Activated naive CD8-positive, alpha-beta T cell treated with anti-CD3 and anti-CD28 coated beads, Interleukin-2, amount 50 U/mL, for 24 hours (primary cell): Measurements from ENCODE around the gene ANO2.

Source experiments
- ATAC-seq: fragments of 150-1000 bp; cut with Tn5 transposase; one replicate; pipeline ENCODE4 v1.10.0; 2021
- DNase-seq: peaks from one replicate; pipeline ENCODE4 v3.0.0; 2021
- H3K27ac Mint-ChIP-seq: one replicate; pipeline ENCODE4 v1.8.0; 2021; ENCODE audit warnings: mild to moderate bottlenecking, mixed read lengths
- H3K27me3 Mint-ChIP-seq: one replicate; pipeline ENCODE4 v1.8.0; 2021; ENCODE audit warnings: mixed read lengths
- H3K36me3 Mint-ChIP-seq: one replicate; pipeline ENCODE4 v1.8.0; 2021; ENCODE audit warnings: low read depth, mixed read lengths
- H3K4me1 Mint-ChIP-seq: one replicate; pipeline ENCODE4 v1.8.0; 2021; ENCODE audit warnings: mixed read lengths
- H3K4me3 Mint-ChIP-seq: one replicate; pipeline ENCODE4 v1.8.0; 2021; ENCODE audit warnings: mild to moderate bottlenecking, moderate library complexity, mixed read lengths
- H3K9me3 Mint-ChIP-seq: one replicate; pipeline ENCODE4 v1.8.0; 2021; ENCODE audit warnings: mixed read lengths

Gene ANO2

DNA sequence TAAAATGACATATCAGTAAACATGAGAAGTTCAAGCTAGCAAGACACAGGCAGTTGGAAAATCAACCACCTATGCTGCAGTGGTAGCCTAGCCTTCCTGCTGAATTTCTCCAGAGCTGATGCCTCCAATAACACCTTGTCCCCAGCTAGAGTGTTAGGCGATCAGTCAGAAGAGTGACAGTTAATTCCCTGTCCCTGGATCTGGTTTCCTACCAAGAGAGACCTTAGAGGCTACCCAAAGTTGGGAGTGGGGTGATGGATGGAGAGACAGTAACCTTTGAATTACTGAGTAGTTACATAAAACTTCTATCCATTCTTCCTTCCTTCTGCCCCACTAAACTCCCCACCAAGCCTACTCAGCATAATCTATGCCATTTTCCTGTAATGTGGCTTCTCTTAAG lies 1.9 kb upstream of the ANO2 start:
- H3K36me3 Mint-ChIP-seq, result no peaks in the 10 kb centered on the region
- DNase-seq (no peak), ATAC-seq (no peak)
- no peaks in the 10 kb centered on the region for H3K9me3 Mint-ChIP-seq
- H3K4me3 Mint-ChIP-seq, result no peak overlapping the region
- H3K27me3 Mint-ChIP-seq, result peaks cover 57% of the 10 kb centered on the region
- peaks cover 2% of the 10 kb centered on the region for H3K4me1 Mint-ChIP-seq
- H3K27ac Mint-ChIP-seq, result no peak overlapping the region

DNA sequence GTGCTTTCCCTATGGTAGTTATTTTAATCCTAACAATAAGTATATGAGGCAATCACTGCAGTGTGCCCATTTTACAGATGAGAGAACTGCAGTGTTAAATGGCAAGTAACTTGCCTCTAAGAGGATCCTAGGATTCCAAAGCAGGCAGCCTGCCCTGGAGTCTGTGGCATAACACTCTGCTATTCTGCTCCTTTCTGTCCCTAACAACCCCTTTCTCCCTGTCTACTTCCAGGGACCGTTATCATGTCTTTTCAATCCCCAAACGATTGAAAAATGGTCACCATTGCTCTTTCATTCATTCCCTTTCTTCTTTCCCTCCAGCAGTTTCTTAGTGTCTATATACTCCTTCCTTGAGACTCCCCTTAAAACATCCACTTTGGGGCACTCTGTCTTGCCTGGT lies 1.3 kb upstream of the ANO2 start:
- no peaks in the 10 kb centered on the region for H3K9me3 Mint-ChIP-seq
- H3K27ac Mint-ChIP-seq, result no peak overlapping the region
- DNase-seq (no peak), ATAC-seq (no peak)
- no peaks in the 10 kb centered on the region for H3K36me3 Mint-ChIP-seq
- H3K4me3 Mint-ChIP-seq, result no peak overlapping the region
- H3K27me3 Mint-ChIP-seq, result peaks cover 57% of the 10 kb centered on the region
- peaks cover 2% of the 10 kb centered on the region for H3K4me1 Mint-ChIP-seq

DNA sequence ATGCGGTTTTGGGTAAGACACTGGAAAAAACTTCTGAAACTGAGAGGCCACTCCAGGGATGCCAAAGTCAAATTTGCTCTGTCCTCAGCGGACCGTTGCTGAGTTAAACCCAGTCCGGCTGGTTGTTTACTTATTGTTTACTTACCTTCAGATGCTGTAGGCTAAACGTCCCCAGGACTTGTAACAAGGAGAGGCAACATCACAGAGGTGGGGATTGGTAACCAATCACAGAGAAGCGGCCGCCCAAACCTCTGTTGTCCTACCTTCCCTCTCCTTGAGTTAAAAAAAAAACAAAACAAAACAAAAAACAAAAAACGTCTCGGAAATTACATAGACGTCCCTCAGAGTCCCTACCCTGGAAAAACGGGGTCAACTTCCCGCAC lies 380 bp downstream of the ANO2 start:
- peaks cover 65% of the 10 kb centered on the region for H3K27me3 Mint-ChIP-seq
- peaks cover 2% of the 10 kb centered on the region for H3K4me1 Mint-ChIP-seq
- no peaks in the 10 kb centered on the region for H3K36me3 Mint-ChIP-seq
- DNase-seq (no peak), ATAC-seq (no peak)
- no peak overlapping the region for H3K27ac Mint-ChIP-seq
- H3K4me3 Mint-ChIP-seq, result no peak overlapping the region
- H3K9me3 Mint-ChIP-seq, result no peaks in the 10 kb centered on the region

DNA sequence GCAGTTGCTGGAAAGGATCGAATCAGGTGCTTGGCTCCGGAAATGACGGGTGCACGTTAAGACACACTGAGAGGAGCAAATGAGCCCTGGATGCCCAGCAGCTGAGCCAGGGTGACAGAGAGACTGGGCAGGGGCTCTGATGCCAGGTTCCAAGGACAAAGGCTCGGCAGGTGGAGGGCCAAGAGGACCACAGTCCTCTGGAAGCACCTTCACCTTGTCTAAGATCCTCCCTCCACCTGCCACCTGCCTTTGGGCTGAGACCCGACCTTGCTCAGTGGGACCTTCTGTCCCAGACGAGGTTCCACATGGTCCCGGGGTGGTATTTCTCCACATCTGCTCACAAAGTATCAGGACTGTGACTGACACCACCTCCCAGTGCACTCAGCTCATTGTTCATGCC lies 1.0 kb downstream of the ANO2 start:
- Mint-ChIP-seq H3K4me1 (peaks cover 2% of the 10 kb centered on the region), H3K27ac (no peak overlapping the region), H3K9me3 (no peaks in the 10 kb centered on the region), H3K36me3 (no peaks in the 10 kb centered on the region), H3K27me3 (peaks cover 70% of the 10 kb centered on the region), H3K4me3 (no peak overlapping the region)
- ATAC-seq (no peak), DNase-seq (no peak)

DNA sequence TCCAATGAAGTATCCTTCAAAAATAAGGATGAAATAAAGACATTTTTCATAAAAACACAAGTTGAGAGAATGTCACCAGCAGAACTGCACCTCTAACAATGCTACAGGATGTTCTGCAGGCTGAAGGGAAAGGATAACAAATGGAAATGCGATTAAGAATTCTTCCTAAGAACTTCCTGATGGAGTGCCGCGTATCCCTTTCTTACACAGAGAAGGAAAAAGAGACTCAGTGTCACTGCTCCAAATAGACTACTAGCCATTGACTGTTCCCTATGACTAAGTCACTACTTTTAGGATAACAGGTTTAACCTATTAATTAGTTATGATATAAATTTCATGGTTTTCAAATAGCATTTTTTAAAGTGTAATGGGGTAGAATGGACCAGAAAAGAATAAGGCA lies 3.2 kb downstream of the ANO2 start:
- Mint-ChIP-seq H3K9me3 (no peaks in the 10 kb centered on the region), H3K36me3 (no peaks in the 10 kb centered on the region), H3K27ac (no peak overlapping the region), H3K27me3 (peaks cover 68% of the 10 kb centered on the region), H3K4me1 (peaks cover 2% of the 10 kb centered on the region), H3K4me3 (no peak overlapping the region)
- ATAC-seq (no peak), DNase-seq (no peak)

DNA sequence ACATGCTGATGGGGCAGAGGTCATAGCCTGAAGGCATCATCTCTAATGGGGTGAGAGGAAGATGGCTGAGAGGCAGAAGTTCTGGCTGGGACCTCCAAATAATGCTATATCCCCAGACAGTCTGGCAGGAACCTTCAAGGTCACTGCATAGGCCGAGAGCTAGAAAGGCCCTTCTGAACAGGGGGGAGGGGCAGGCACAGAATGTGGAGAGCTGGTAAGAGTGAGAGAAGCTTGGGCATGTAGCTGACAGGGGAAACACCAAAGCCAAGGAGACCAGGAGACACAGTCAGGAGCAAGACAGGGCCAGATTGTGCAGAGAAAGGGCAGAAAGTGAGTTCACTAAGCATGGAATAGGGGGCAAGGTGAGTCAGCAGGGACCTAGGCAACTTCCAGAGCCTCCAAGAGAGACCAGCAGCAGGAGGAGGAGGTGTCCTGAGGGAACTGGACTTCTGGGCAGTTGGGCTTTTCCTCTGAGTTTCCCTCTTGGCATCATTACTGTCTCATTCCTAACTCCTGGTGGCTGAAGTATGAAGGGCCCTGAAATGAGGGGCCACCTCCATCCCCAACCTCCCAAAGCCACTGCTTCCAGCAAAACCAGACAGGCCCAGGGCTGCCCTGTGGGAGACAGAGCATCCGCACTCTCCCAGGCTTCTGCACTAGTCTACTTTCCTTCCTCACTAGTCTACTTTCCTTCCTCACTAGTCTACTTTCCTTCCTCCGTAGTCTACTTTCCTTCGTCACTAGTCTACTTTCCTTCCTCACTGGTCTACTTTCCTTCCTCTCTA lies 17.1 kb downstream of the ANO2 start:
- Mint-ChIP-seq H3K27ac (no peak overlapping the region), H3K27me3 (peaks cover 25% of the 10 kb centered on the region), H3K36me3 (no peaks in the 10 kb centered on the region), H3K4me3 (no peak overlapping the region), H3K4me1 (no peaks in the 10 kb centered on the region), H3K9me3 (no peaks in the 10 kb centered on the region)
- no peak for ATAC-seq
- no peak for DNase-seq

DNA sequence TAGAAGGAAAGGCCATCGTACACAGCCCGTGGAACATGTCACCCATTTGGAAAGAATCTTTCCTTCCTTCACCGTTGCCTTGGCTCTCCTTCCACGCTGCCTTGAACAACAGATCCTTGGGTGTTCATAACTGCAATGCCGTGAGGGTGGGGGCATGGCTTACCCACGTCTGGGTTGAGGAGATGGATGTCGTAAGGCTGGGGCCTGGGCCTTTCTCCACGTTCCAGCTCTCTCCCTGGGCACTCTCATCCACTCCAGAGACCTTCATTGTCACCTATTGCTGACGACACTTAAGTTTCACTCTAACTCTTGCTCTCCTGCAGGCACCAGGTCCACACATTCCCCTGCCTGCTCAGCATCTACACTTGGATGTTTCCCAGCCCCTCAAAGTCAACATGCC lies 19.4 kb downstream of the ANO2 start:
- ATAC-seq, result no peak
- DNase-seq, result no peak
- no peaks in the 10 kb centered on the region for H3K9me3 Mint-ChIP-seq
- no peak overlapping the region for H3K4me3 Mint-ChIP-seq
- H3K36me3 Mint-ChIP-seq, result no peaks in the 10 kb centered on the region
- peaks cover 22% of the 10 kb centered on the region for H3K27me3 Mint-ChIP-seq
- H3K4me1 Mint-ChIP-seq, result no peaks in the 10 kb centered on the region
- no peak overlapping the region for H3K27ac Mint-ChIP-seq

DNA sequence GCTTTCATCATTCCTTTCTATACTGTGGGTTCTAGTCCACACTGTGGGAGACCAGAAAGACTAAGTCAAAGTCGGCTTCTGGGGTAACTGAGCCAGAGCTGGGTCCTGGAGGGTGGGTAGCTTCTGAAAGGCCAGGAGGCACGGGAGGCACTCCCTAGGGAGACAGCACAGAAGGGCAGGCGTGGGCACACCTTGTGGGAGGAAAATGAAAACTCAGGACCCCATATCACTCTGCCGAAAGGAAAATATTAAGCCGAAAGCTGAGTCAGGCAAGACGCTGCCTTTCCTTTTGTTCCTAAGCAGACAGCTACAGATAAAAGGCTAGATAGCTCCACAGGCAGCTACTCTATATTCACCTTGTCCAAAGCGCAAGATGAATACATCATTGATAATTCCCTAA lies 20.7 kb downstream of the ANO2 start:
- no peak overlapping the region for H3K4me3 Mint-ChIP-seq
- no peaks in the 10 kb centered on the region for H3K9me3 Mint-ChIP-seq
- no peaks in the 10 kb centered on the region for H3K4me1 Mint-ChIP-seq
- peaks cover 20% of the 10 kb centered on the region for H3K27me3 Mint-ChIP-seq
- H3K36me3 Mint-ChIP-seq, result no peaks in the 10 kb centered on the region
- no peak for DNase-seq
- H3K27ac Mint-ChIP-seq, result no peak overlapping the region
- ATAC-seq, result no peak

DNA sequence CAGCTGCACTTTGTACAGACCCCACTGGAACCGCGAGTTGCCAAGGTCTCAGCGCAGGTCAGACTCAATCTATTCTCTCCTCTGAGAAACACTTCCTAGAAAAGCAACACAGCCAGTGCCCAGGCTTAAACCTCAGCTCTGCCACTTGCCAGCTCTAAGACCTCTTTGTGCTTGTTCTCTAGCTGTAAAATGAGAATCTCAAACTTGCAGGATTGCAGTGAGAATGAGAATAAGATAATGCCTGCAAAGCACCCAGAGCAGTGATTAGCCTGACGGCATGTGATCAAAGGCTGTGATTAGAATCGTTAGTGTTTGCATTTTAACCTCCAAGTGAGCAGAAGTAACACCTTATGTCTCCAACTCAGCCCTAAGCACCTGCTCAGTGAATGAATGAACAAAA lies 21.3 kb downstream of the ANO2 start:
- Mint-ChIP-seq H3K36me3 (no peaks in the 10 kb centered on the region), H3K9me3 (no peaks in the 10 kb centered on the region), H3K4me1 (no peaks in the 10 kb centered on the region), H3K27ac (no peak overlapping the region), H3K4me3 (no peak overlapping the region), H3K27me3 (peaks cover 20% of the 10 kb centered on the region)
- ATAC-seq, result no peak
- no peak for DNase-seq

DNA sequence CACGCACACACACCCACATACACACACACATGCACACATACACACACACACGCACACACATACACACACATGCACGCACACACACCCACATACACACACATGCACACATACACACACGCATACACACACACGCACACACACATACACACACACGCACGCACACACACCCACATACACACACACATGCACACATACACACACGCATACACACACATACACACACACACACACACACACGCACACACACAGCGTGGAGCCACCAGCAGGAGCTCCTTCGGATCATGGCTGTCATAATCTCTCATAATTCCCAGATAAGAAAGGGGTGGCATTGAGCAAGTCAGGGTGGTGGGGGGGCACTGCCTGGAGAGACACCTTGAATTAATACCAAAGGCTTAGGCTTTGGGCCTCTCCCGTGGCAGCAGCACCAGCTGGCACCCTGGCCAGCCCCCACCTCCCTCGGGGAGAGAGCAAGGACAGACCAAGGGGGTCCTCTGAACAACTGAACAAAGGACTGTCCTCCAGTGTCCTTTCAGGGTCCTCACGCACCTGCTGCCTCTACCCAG lies 21.9 kb downstream of the ANO2 start:
- Mint-ChIP-seq H3K27ac (no peak overlapping the region), H3K27me3 (peaks cover 20% of the 10 kb centered on the region), H3K36me3 (no peaks in the 10 kb centered on the region)

DNA sequence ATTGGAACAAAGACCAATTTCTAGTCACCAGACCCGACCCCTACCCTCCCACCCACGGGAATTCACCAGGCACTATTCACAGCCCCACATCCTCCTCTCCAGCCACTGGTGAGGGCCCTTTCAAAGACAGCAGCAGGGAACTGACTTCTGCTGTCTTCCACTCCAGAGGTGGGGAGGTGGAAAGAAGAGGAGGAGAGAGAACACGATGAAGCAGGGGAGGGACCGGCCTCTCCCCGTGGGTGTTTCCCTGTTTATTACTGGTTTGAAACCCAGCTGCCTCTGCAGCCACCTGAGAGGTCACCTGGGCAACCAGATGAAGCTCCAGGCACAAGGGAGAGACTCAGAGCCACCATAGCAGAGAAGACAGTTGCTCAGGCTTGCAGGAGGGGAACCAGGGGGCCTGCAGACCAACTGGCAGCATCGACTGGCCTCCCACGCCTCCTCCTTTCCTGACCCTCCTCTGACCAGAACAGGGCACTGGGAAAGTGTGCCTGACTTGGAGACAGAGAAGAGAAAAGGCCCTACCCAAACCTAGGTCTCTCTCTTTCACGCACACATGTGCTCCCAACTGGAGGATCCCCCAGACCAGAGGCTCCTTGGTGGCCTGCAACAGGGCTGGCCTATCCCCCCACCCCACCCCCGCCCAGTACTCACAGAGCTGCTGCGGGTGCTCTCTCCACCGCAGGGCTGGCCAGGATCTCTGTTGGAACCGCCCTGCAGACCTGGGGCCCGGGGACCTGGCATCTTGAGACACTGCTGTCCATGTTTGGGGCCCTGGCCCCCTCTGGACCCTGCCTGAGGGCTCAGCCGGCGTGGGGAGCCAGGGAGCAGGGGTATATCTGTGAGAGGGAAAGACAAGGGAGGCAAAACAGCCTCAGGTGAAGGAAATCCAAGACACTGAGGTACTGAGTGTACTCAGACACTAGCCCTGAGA lies 22.8 kb downstream of the ANO2 start:
- no peak for DNase-seq
- no peak overlapping the region for H3K27ac Mint-ChIP-seq
- H3K4me3 Mint-ChIP-seq, result no peak overlapping the region
- H3K27me3 Mint-ChIP-seq, result peaks cover 14% of the 10 kb centered on the region
- ATAC-seq, result no peak
- H3K36me3 Mint-ChIP-seq, result no peaks in the 10 kb centered on the region
- no peaks in the 10 kb centered on the region for H3K9me3 Mint-ChIP-seq
- no peaks in the 10 kb centered on the region for H3K4me1 Mint-ChIP-seq

More for the DNA sequence above, 21.9 kb downstream of the ANO2 start:
- no peak for ATAC-seq
- Mint-ChIP-seq H3K4me1 (no peaks in the 10 kb centered on the region), H3K4me3 (no peak overlapping the region), H3K9me3 (no peaks in the 10 kb centered on the region)
- no peak for DNase-seq

DNA sequence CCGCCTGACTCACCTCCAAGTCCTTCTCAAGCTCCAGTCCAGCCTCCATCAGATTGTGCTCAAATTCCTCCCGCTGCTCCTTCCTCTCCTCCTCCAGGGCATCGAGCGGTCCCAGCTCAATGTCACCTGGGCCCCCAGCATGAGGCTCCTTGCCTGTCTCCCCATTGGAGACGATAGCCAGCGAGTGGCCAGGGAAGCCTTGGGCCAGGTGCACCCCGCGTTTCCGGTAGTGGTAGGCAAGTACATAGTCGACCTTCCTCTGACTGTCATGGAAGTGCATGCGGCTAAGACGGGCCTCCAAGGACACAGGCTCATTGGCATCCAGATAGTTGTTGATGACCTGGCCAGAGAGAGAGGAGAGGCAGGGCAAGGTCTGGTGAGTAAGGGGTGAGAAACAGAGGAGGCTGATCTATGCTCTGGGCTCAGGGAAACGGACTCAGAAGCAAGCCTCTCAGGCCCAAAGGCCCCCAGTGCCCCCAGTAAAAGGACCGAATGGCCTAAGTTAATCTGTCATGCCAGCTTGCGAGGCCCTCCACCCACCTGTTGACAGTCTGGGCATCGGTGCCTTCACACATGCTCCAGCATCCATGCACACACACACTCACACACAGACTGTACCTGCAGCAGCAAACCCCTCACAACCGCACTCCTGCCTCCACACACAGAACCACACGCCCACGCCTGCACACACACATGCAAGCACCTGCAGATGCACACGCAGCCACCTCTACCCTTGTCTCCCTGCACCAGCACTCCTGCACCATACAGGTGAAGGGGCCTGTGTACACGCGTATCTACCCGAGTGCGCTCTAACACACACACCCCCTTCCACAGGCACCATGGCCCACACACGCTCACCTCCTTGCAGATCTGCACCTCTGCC lies 23.8 kb downstream of the ANO2 start:
- no peak overlapping the region for H3K4me3 Mint-ChIP-seq
- H3K36me3 Mint-ChIP-seq, result no peaks in the 10 kb centered on the region
- ATAC-seq (no peak), DNase-seq (no peak)
- H3K4me1 Mint-ChIP-seq, result no peaks in the 10 kb centered on the region
- no peaks in the 10 kb centered on the region for H3K9me3 Mint-ChIP-seq
- H3K27ac Mint-ChIP-seq, result no peak overlapping the region
- H3K27me3 Mint-ChIP-seq, result peaks cover 8% of the 10 kb centered on the region

DNA sequence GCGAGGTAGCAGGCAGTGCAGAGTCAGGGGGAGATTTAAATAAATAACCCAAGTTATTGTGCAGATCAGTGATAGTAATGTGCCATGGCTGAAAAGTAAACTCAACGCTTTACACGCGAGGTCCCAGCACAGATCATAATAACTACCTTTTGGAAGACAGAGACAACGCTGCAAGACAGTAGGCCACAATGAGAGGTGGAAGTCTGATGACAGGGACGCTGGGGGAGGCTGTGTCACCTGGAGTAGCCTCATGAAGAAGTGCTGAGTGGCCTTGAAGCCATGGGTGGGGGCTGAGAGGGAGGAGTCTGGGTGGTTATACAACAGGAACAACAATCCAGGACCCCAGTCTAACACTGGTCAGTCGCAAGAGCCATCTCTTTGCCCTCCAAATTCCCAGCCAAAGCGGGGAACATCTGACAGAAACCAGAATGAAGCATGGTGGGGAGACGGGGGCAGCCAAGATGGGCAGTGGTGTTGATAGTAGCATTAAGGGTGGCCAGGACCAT lies 28.2 kb downstream of the ANO2 start:
- Mint-ChIP-seq H3K4me3 (no peak overlapping the region), H3K27ac (no peak overlapping the region), H3K27me3 (peaks cover 2% of the 10 kb centered on the region), H3K36me3 (no peaks in the 10 kb centered on the region), H3K9me3 (no peaks in the 10 kb centered on the region), H3K4me1 (no peaks in the 10 kb centered on the region)
- ATAC-seq, result no peak
- no peak for DNase-seq

DNA sequence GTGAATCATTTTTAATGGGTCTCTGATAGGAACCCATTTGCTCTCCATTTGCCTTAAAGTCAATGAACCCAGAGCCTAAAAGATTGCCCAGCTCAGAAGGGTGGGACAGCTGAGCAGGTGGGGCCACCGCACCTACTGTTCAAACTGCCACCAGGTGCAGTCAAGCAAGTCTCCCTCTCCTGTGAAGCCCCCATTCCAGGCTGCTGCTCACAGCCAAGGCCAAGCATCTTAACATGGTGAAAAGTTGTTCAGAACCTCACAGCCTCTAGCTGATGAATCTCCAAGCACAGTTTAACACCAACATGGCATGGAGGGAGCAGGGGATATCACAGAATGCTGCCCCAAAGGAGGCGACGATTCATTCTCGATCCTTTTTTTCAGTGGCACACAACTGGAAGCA lies 29.5 kb downstream of the ANO2 start:
- Mint-ChIP-seq H3K4me1 (no peaks in the 10 kb centered on the region), H3K4me3 (no peak overlapping the region), H3K9me3 (no peaks in the 10 kb centered on the region), H3K27me3 (peaks cover 2% of the 10 kb centered on the region), H3K36me3 (no peaks in the 10 kb centered on the region), H3K27ac (no peak overlapping the region)
- DNase-seq, result no peak
- ATAC-seq, result no peak
